GM19468 (cell line): ENCODE results near the gene IL12A.

Source experiments
- ATAC-seq: cut with Tn5 transposase; IDR thresholded peaks from one replicate; pipeline ENCODE4 v1.9.1; 2021; ENCODE audit warnings: mild to moderate bottlenecking, moderate library complexity, moderate number of reproducible peaks; ENCODE audit not compliant: unreplicated experiment; ENCODE audit errors: extremely low read depth

IL12A gene

GRCh38 chr3:160022068-160022467 is 33.4 kb downstream of the IL12A start:
- ATAC-seq, result no peak

GRCh38 chr3:160023476-160023875 is 34.8 kb downstream of the IL12A start:
- ATAC-seq, result no peak

GRCh38 chr3:160027541-160028195 is 39.0 kb downstream of the IL12A start:
- ATAC-seq, result peak; percentile 80

GRCh38 chr3:160035757-160036156 is 47.1 kb downstream of the IL12A start:
- ATAC-seq, result no peak

GRCh38 chr3:160038862-160039562 is 50.4 kb downstream of the IL12A start:
- no peak for ATAC-seq

GRCh38 chr3:160040181-160040580 is 51.5 kb downstream of the IL12A start:
- ATAC-seq, result no peak

- no peak for ATAC-seq
These were observed 52.8 kb downstream of the IL12A start for GRCh38 chr3:160041465-160041864.

- ATAC-seq, result no peak
These were observed 55.5 kb downstream of the IL12A start for GRCh38 chr3:160044121-160044520.
